ENCODE measurements around the gene SLC1A3. TPM values are rescaled to one million over a fixed set of nuclear protein-coding genes. Genes with fewer than 3 reads are reported as not detected.
A peak's percentile ranks its signal among the peaks of the same experiment; 100 is the strongest.

Gene SLC1A3
- total RNA-seq, 1 experiment from 2014 or later = 18.6 TPM

DNA sequence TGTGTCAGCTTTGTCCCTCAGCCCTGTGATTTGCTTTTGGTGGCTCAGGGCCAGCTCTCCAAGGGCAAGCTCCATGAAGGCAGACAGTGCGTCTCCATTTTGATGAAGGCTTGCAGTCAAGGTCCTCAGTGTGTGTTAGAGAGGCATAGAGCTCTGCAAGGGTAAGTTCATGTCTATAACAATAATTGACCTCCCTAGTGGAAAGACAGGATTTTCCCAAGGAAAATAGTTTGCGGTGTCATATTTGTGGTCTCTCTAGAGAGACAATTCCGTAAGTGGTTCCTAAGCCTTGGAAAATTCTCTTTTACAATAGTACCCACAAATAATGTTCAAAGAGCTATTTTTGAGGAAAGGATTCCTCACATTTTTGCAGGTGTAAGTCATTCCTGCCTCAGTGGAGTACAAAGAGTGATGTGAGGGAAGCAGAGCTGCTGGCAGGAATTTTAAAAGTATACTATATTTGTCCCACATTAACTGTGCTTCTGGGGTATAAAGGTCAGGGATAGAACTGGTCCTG is 40.2 kb downstream of the SLC1A3 start:
- H3K4ac ChIP-seq (ENCODE audit: low read depth, low read length) = no peak overlapping the region
- no peaks in the 10 kb centered on the region for H3K23me2 ChIP-seq (ENCODE audit: insufficient read length, low read depth, low read length, poor library complexity, severe bottlenecking)
- H2BK20ac ChIP-seq (ENCODE audit: low read depth, low read length, poor library complexity, severe bottlenecking) = no peak overlapping the region
- H2BK120ac ChIP-seq (ENCODE audit: low read depth, low read length, poor library complexity, severe bottlenecking) = no peak overlapping the region
- peak overlapping the region; percentile 73 for H2BK12ac ChIP-seq (ENCODE audit: insufficient read length, low read depth, low read length)
- no peaks in the 10 kb centered on the region for H3K9me3 ChIP-seq (ENCODE audit: control insufficient read depth, low read depth, low read length)
- H3K36me3 Mint-ChIP-seq (ENCODE audit: insufficient read depth in 1 of 3, low read depth in 3 of 3) = peaks cover 0 to 5% (median 0%) of the 10 kb centered on the region in 3 experiments; a peak in 2 of 7 replicates
- H3K4me1 Mint-ChIP-seq = peaks cover 2 to 3% of the 10 kb centered on the region in 2 experiments; a peak in 1 of 4 replicates
- no peak overlapping the region for H3K23ac ChIP-seq (ENCODE audit: insufficient read length, low read depth, low read length)
- H2AFZ ChIP-seq (ENCODE audit: low read length) = no peak overlapping the region
- H3K18ac ChIP-seq (ENCODE audit: insufficient read length, low read depth, low read length) = no peak overlapping the region
- H3K27me3 ChIP-seq (ENCODE audit: insufficient read depth, low read length) = no peaks in the 10 kb centered on the region
- no peak overlapping the region for H4K8ac ChIP-seq (replicated peaks; ENCODE audit: insufficient read length, low read depth, low read length)
- DNase-seq = no peak
- H3K9me3 Mint-ChIP-seq = no peaks in the 10 kb centered on the region
- H3K27me3 Mint-ChIP-seq (ENCODE audit: low read depth) = no peaks in the 10 kb centered on the region; the same call in 1 of the 2 replicates
- H4K20me1 ChIP-seq (ENCODE audit: control insufficient read depth, insufficient read depth, insufficient read length) = no peaks in the 10 kb centered on the region
- H3T11ph ChIP-seq (ENCODE audit: low read length) = no peak overlapping the region
- no peak overlapping the region for H4K5ac ChIP-seq (ENCODE audit: insufficient read length, low read depth, low read length)
- H2AK5ac ChIP-seq (ENCODE audit: insufficient read length, low read length) = no peak overlapping the region
- no peak overlapping the region for H3K56ac ChIP-seq (ENCODE audit: insufficient read length, low read depth, low read length)
- no CpG with 5 or more reads among the region's 3 CpGs for whole genome bisulfite sequencing (ENCODE audit: extremely low coverage, insufficient read length, low lambda C conversion rate)
- H2BK5ac ChIP-seq (ENCODE audit: insufficient read length, low read length) = peak overlapping the region; percentile 41
- H3K4me1 ChIP-seq (ENCODE audit: insufficient read depth, low read length) = no peaks in the 10 kb centered on the region; the same call in 1 of the 2 replicates
- TF ChIP-seq CTCF (conservative IDR thresholded peaks at IDR 0.05) = no peak
- no peak overlapping the region for H3K4me2 ChIP-seq (ENCODE audit: insufficient read depth, insufficient read length, low read length)
- no peaks in the 10 kb centered on the region for H3K79me2 ChIP-seq (ENCODE audit: insufficient read depth, low read length)
- H3K14ac ChIP-seq (ENCODE audit: insufficient read depth, low read length) = no peak overlapping the region
- no peak overlapping the region for H3K9ac ChIP-seq (ENCODE audit: extremely low read depth, insufficient read length, low read length)
- H4K91ac ChIP-seq (ENCODE audit: insufficient read length, low read depth, low read length) = no peak overlapping the region
- H3K4me3 Mint-ChIP-seq = no peak overlapping the region
- H2BK15ac ChIP-seq (ENCODE audit: low read depth, low read length) = no peak overlapping the region
- H3K27ac Mint-ChIP-seq = no peak overlapping the region
- H3K27ac ChIP-seq (ENCODE audit: insufficient read length, low read depth, low read length) = no peak overlapping the region
- no peaks in the 10 kb centered on the region for H3K79me1 ChIP-seq (ENCODE audit: insufficient read depth, low read depth, low read length, poor library complexity, severe bottlenecking)

Data from H9 (cell line).